Breast epithelium (tissue), 3 donors: ENCODE data around the gene CLASP1.

Experiments
- CTCF ChIP-seq, 3 donors: fragments of 450-650 bp; IDR thresholded peaks; one replicate each; pipeline ENCODE4 v1.5.1; 2016 to 2017; ENCODE audit warnings: antibody characterized with exemption in 3 of 3, mild to moderate bottlenecking in 3 of 3, moderate library complexity in 3 of 3
- POLR2A ChIP-seq: fragments of 450-650 bp; IDR thresholded peaks from one replicate; pipeline ENCODE4 v1.6.1; 2016; ENCODE audit warnings: antibody characterized with exemption, mild to moderate bottlenecking, moderate library complexity
- POLR2AphosphoS5 ChIP-seq, 3 donors: sonication (generic); formaldehyde crosslinking; IDR thresholded peaks; one replicate each; pipeline ENCODE4 v1.6.1; 2017; ENCODE audit warnings: antibody characterized with exemption in 3 of 3

GRCh38 chr2:121303531-121304263 is 345.6 kb downstream of the CLASP1 start:
- TF ChIP-seq CTCF (IDR thresholded peaks at IDR 0.05) (no peak), POLR2AphosphoS5 (IDR thresholded peaks at IDR 0.05) (no peak), POLR2A (no peak)
